ENCODE data around the gene ZBTB38. TPM values are rescaled to one million over a fixed set of nuclear protein-coding genes. Genes with fewer than 3 reads are reported as not detected.
A peak's percentile ranks its signal among the peaks of the same experiment; 100 is the strongest.

Gene ZBTB38
- total and polyA plus RNA-seq, 2 donors (not counting 1 experiment from before 2014, with no cell fraction given): 13.8 to 71.2 TPM

- Mint-ChIP-seq H3K27me3 (no peaks in the 10 kb centered on the region), H3K4me1 (peaks cover 44% of the 10 kb centered on the region), H3K27ac (peak overlapping the region; percentile 96), H3K9me3 (ENCODE audit: insufficient read depth) (no peaks in the 10 kb centered on the region), H3K4me3 (peak overlapping the region; percentile 49)
- H3K4me1 ChIP-seq (ENCODE audit: control insufficient read depth in 2 of 2, insufficient read depth in 2 of 2, low read length in 2 of 2): peaks cover 21 to 22% of the 10 kb centered on the region in 2 donors
- H3K79me2 ChIP-seq (ENCODE audit: control insufficient read depth, insufficient read depth, low read length): peaks cover 58% of the 10 kb centered on the region
- no peak overlapping the region for H3K4me3 ChIP-seq (ENCODE audit: control extremely low read depth in 1 of 5, extremely low read depth in 1 of 5, insufficient read depth in 1 of 5, low read depth in 2 of 5, low read length in 4 of 5)
- H3K36me3 ChIP-seq (replicated peaks in 1 of 2; ENCODE audit: control extremely low read depth in 1 of 2, control insufficient read depth in 1 of 2, extremely low read depth in 1 of 2, insufficient read depth in 2 of 2, low read length in 1 of 2): peaks cover 0 to 31% of the 10 kb centered on the region in 2 experiments
- H3K27me3 ChIP-seq (replicated peaks in 1 of 4; ENCODE audit: control extremely low read depth in 1 of 4, control insufficient read depth in 3 of 4, insufficient read depth in 4 of 4, low read length in 3 of 4): no peaks in the 10 kb centered on the region
- TF ChIP-seq CTCF (IDR thresholded peaks at IDR 0.05) (no peak), EZH2 (IDR thresholded peaks at IDR 0.05; ENCODE audit: borderline replicate concordance, insufficient read depth, low read depth, low read length, poor library complexity, severe bottlenecking) (no peak)
- ATAC-seq (ENCODE audit: low read depth) (no peak), DNase-seq (no peak)
- H3K4me2 ChIP-seq (replicated peaks; ENCODE audit: low read depth, low read length, poor library complexity, severe bottlenecking): no peak overlapping the region
- intact Hi-C loops (cut with micrococcal nuclease): loop anchor here (5.0 kb wide), 1 partner anchor 36 kb away; no protein-coding TSS in a partner anchor
- WGBS (ENCODE audit: insufficient coverage): 100% methylated on average over 1 of the region's 3 CpGs
- H3K9me3 ChIP-seq (ENCODE audit: control extremely low read depth in 1 of 3, control insufficient read depth in 2 of 3, insufficient read depth in 1 of 3, low read length in 2 of 3): no peaks in the 10 kb centered on the region
- no peaks in the 10 kb centered on the region for H4K20me1 ChIP-seq (ENCODE audit: control insufficient read depth, insufficient read depth, low read length, poor library complexity, severe bottlenecking)
- POLR2A ChIA-PET: interaction anchor here (0.7 to 1.6 kb wide), 2 partner anchors 10 to 36 kb away, joined by 3 to 6 read pairs; no protein-coding TSS in a partner anchor
- H3K27ac ChIP-seq (ENCODE audit: low read length in 2 of 2): peak overlapping the region in 1 of 2 donors; percentile 8
- no peak overlapping the region for H3K9ac ChIP-seq (ENCODE audit: low read length)
- CTCF ChIA-PET: interaction anchor here (1.4 to 3.8 kb wide), 5 partner anchors 28 to 101 kb away, joined by 4 to 21 read pairs (median 9); no protein-coding TSS in a partner anchor
- no peak overlapping the region for H2AFZ ChIP-seq (ENCODE audit: insufficient read depth, low read depth, low read length, poor library complexity, severe bottlenecking)
These were observed 45.1 kb downstream of the ZBTB38 start for GRCh38 chr3:141413391-141413790.

Measured in B cell (primary cell).